Measurements from ENCODE around the gene HEXD. TPM values are rescaled to one million over a fixed set of nuclear protein-coding genes. Genes with fewer than 3 reads are reported as not detected.

HEXD gene
- total RNA-seq, 1 donor from 2014 or later, result 13.3 TPM

- peak; percentile 72 to 82 for DNase-seq (ENCODE audit: low read depth in 2 of 2)
Measured at GRCh38 chr17:82414548-82415281, 3.4 kb upstream of the HEXD start.

- no peak for DNase-seq (ENCODE audit: low read depth in 2 of 2)
Measured at GRCh38 chr17:82415336-82415735, 2.8 kb upstream of the HEXD start.

GRCh38 chr17:82415786-82416185 lies 2.4 kb upstream of the HEXD start:
- no peak for DNase-seq (ENCODE audit: low read depth in 2 of 2)

- DNase-seq (ENCODE audit: low read depth in 2 of 2), result no peak
Measured at GRCh38 chr17:82416264-82416663, 1.9 kb upstream of the HEXD start.

GRCh38 chr17:82416771-82417170 lies 1.4 kb upstream of the HEXD start:
- no peak for DNase-seq (ENCODE audit: low read depth in 2 of 2)

GRCh38 chr17:82419540-82419939 lies 1.4 kb downstream of the HEXD start:
- peak; percentile 17 for DNase-seq (ENCODE audit: low read depth in 2 of 2)

GRCh38 chr17:82424001-82424862 lies 6.1 kb downstream of the HEXD start:
- DNase-seq (ENCODE audit: low read depth in 2 of 2), result peak; percentile 58 to 61

GRCh38 chr17:82424863-82425159 lies 6.7 kb downstream of the HEXD start:
- DNase-seq (ENCODE audit: low read depth in 2 of 2), result no peak

- DNase-seq (ENCODE audit: low read depth in 2 of 2), result no peak
Measured at GRCh38 chr17:82428546-82428945, 10.4 kb downstream of the HEXD start.

- DNase-seq (ENCODE audit: low read depth in 2 of 2), result no peak
Measured at GRCh38 chr17:82429824-82430223, 11.7 kb downstream of the HEXD start.

GRCh38 chr17:82432017-82432416 lies 13.9 kb downstream of the HEXD start:
- DNase-seq (ENCODE audit: low read depth in 2 of 2), result no peak

GRCh38 chr17:82433560-82434215 lies 15.5 kb downstream of the HEXD start:
- no peak for DNase-seq (ENCODE audit: low read depth in 2 of 2)

GRCh38 chr17:82434216-82434565 lies 16.0 kb downstream of the HEXD start:
- no peak for DNase-seq (ENCODE audit: low read depth in 2 of 2)

GRCh38 chr17:82435103-82435502 lies 17.0 kb downstream of the HEXD start:
- DNase-seq (ENCODE audit: low read depth in 2 of 2), result no peak

- DNase-seq (ENCODE audit: low read depth in 2 of 2), result no peak
Measured at GRCh38 chr17:82435601-82436583, 17.7 kb downstream of the HEXD start.

GRCh38 chr17:82436601-82437324 lies 18.6 kb downstream of the HEXD start:
- DNase-seq (ENCODE audit: low read depth in 2 of 2), result no peak

GRCh38 chr17:82437325-82437668 lies 19.1 kb downstream of the HEXD start:
- no peak for DNase-seq (ENCODE audit: low read depth in 2 of 2)

GRCh38 chr17:82438401-82439193 lies 20.4 kb downstream of the HEXD start:
- no peak for DNase-seq (ENCODE audit: low read depth in 2 of 2)

- DNase-seq (ENCODE audit: low read depth in 2 of 2), result no peak
Measured at GRCh38 chr17:82439194-82439828, 21.2 kb downstream of the HEXD start.

Data from lung microvascular endothelial cell (primary cell).